K562 (cell line): ENCODE results near the gene SUCLG1. TPM values are rescaled to one million over a fixed set of nuclear protein-coding genes. Genes with fewer than 3 reads are reported as not detected.
A peak's percentile ranks its signal among the peaks of the same experiment; 100 is the strongest.

Experiments
- ATAC-seq: fragments of 200-7000 bp; cut with Tn5 transposase; 3 replicates; pipeline ENCODE4 v1.9.1; 2020; ENCODE audit warnings: moderate library complexity
- BruUV-seq: library from RNA; stranded (reverse); fragments of 400-500 nt; replicated peaks from 2 replicates; lab custom pipeline; 2021; lab: Mats Ljungman, UMichigan
- CTCF ChIA-PET: fragments of 300-600 bp; formaldehyde crosslinking; extraction: SDS; loops from one replicate; lab custom pipeline; 2021; ENCODE audit warnings: low intra/inter-chr PET ratio; lab: Yijun Ruan, JAX
- POLR2A ChIA-PET: fragments of 300-600, 350-650 bp; sonication (Branson Sonifier 250); formaldehyde crosslinking; extraction: SDS; loops from one replicate; lab custom pipeline; 2021; ENCODE audit warnings: antibody characterized with exemption, inconsistent platforms; lab: Yijun Ruan, JAX
- DNase-seq, 4 experiments: peaks; one replicate each; pipeline versions ENCODE4 v3.0.0 to v3.0.0-alpha.2; 2011 to 2018; ENCODE audit warnings: low spot score in 3 of 4, mixed read lengths in 3 of 4; ENCODE audit errors: extremely low read depth in 1 of 4
- FAIRE-seq: peaks from 2 replicates; lab custom pipeline; 2011; peaks lifted over from hg19 to GRCh38; lab: Jason Lieb, UNC
- H2AFZ ChIP-seq: 2 replicates; pipeline ENCODE4 v1.6.0; 2011; ENCODE audit warnings: low read depth, low read length, control low read depth, inconsistent platforms
- H3K27ac ChIP-seq: fragments of 200-600 bp; 3 replicates; pipeline ENCODE4 v1.8.0; 2011; ENCODE audit warnings: low read depth, mild to moderate bottlenecking, control low read depth, inconsistent platforms, low read length, moderate library complexity, mixed read lengths; ENCODE audit errors: extremely low read depth
- H3K27me3 ChIP-seq, 2 experiments: fragments of 300-600 bp in 1 of 2; 2 replicates in 1 of 2; 3 replicates in 1 of 2; pipeline versions ENCODE4 v1.6.0 to v1.8.0; 2011; ENCODE audit warnings: inconsistent platforms in 2 of 2, low read length in 2 of 2, mild to moderate bottlenecking in 1 of 2, mixed read lengths in 1 of 2, moderate library complexity in 1 of 2; ENCODE audit not compliant: control insufficient read depth in 2 of 2, insufficient read depth in 2 of 2
- H3K36me3 ChIP-seq: fragments of 300-600 bp; 3 replicates; pipeline ENCODE4 v1.8.0; 2011; ENCODE audit warnings: mild to moderate bottlenecking, low read length, inconsistent platforms; ENCODE audit not compliant: control insufficient read depth, insufficient read depth
- H3K4me1 ChIP-seq, 2 experiments: fragments of 200-600 bp in 1 of 2; replicated peaks in 1 of 2; 2 replicates in 1 of 2; 3 replicates in 1 of 2; pipeline versions ENCODE4 v1.5.1 to v1.8.0; 2011; ENCODE audit warnings: inconsistent platforms in 2 of 2, low read length in 2 of 2, mild to moderate bottlenecking in 1 of 2, mixed read lengths in 1 of 2, moderate library complexity in 1 of 2; ENCODE audit not compliant: control insufficient read depth in 2 of 2, insufficient read depth in 2 of 2
- H3K4me2 ChIP-seq: 2 replicates; pipeline ENCODE4 v1.6.1; 2011; ENCODE audit warnings: low read length, control low read depth, inconsistent platforms, mixed read lengths; ENCODE audit not compliant: insufficient read depth
- H3K4me3 ChIP-seq: fragments of 200-600 bp; sonication (generic), shearing (Covaris generic); 2 replicates; pipeline ENCODE4 v1.5.1; 2016; ENCODE audit warnings: control low read depth, inconsistent platforms
- H3K79me2 ChIP-seq: fragments of 200-600 bp; 3 replicates; pipeline ENCODE4 v1.8.0; 2011; ENCODE audit warnings: low read length, inconsistent platforms; ENCODE audit not compliant: control insufficient read depth, insufficient read depth
- H3K9ac ChIP-seq, 2 experiments: 2 replicates each; pipeline versions ENCODE4 v1.6.0 to v1.6.1; 2011; ENCODE audit warnings: low read depth in 2 of 2, low read length in 2 of 2, control low read depth in 1 of 2, inconsistent platforms in 1 of 2, mild to moderate bottlenecking in 1 of 2, mixed read lengths in 1 of 2; ENCODE audit not compliant: insufficient read depth in 1 of 2
- H3K9me1 ChIP-seq: one replicate; pipeline ENCODE4 v1.6.0; 2011; ENCODE audit warnings: inconsistent platforms, mild to moderate bottlenecking, low read length, moderate library complexity; ENCODE audit not compliant: control insufficient read depth, insufficient read depth
- H3K9me3 ChIP-seq: replicated peaks from 2 replicates; pipeline ENCODE4 v1.5.1; 2011; ENCODE audit warnings: low read depth, low read length, inconsistent platforms; ENCODE audit not compliant: control insufficient read depth, insufficient read depth
- H4K20me1 ChIP-seq: replicated peaks from 2 replicates; pipeline ENCODE4 v1.6.1; 2011; ENCODE audit warnings: low read length, inconsistent platforms, mixed read lengths; ENCODE audit not compliant: control insufficient read depth, insufficient read depth
- DACH1 ChIP-seq: fragments of 450-650 bp; IDR thresholded peaks from 2 replicates; pipeline ENCODE4 v1.6.1; 2018; ENCODE audit not compliant: partially characterized antibody
- FOXA3 ChIP-seq, 2 experiments: fragments of 450-650 bp in 1 of 2; sonication (generic) in 1 of 2; formaldehyde crosslinking; IDR thresholded peaks in 1 of 2; conservative IDR thresholded peaks in 1 of 2; 2 replicates each; pipeline versions ENCODE4 v1.4.0 to v1.8.0; 2020 to 2022; ENCODE audit warnings: mild to moderate bottlenecking in 2 of 2, missing genetic modification reagents in 1 of 2
- GTF2A2 ChIP-seq: IDR thresholded peaks from 2 replicates; pipeline ENCODE4 v1.6.1; 2016; ENCODE audit warnings: mild to moderate bottlenecking, missing genetic modification characterization, missing compliant biosample characterization
- HNRNPH1 ChIP-seq: fragments of 200-400 bp; formaldehyde crosslinking; optimal IDR thresholded peaks from 2 replicates; pipeline ENCODE3; 2017; ENCODE audit warnings: low read depth, mild to moderate bottlenecking, low read length, moderate library complexity
- KDM1A ChIP-seq, 2 experiments: fragments of 450-650 bp; IDR thresholded peaks; 2 replicates each; pipeline ENCODE4 v1.6.1; 2016; ENCODE audit warnings: mild to moderate bottlenecking in 2 of 2
- ZNF324 ChIP-seq: fragments of 250-450 bp; sonication (Bioruptor Pico); IDR thresholded peaks from 2 replicates; pipeline ENCODE4 v1.4.0; 2020; ENCODE audit warnings: mild to moderate bottlenecking
- WGBS: fragments of 100-300 bp; shearing (Covaris generic); methylation state at CpG from one replicate; pipeline ENCODE4 v1.1.6; 2016; ENCODE audit warnings: low coverage, mixed read lengths; ENCODE audit not compliant: insufficient coverage; ENCODE audit errors: missing lambda C conversion rate; 5-methylcytosine and 5-hydroxymethylcytosine counted together
- in situ Hi-C: fragments of 300-500 bp; cut with MboI; formaldehyde crosslinking; loops from 4 replicates; pipeline ENCODE4 v1.15.0; 2018; ENCODE audit warnings: inconsistent platforms, mixed read lengths
- intact Hi-C: fragments of 100-400 bp; cut with micrococcal nuclease; formaldehyde crosslinking; loops from 2 replicates; pipeline ENCODE4 v1.14.2; 2022
- polyA plus RNA-seq, 8 experiments: library from polyadenylated mRNA; depleted of rRNA in 4 of 8; stranded (reverse) in 5 of 8; unstranded in 3 of 8; fragments of >200 nt; fragmentation: Nextera tagmentation in 2 of 8; fragmentation: Illumina TruSeq in 1 of 8; extraction: Ambion mirVana in 2 of 8; extraction: Trizol in 1 of 8; gene quantifications; 2 replicates each; pipeline versions ENCODE4 v1.2.1 to v1.2.3, GENCODE V29; 2011 to 2014; ENCODE audit warnings: inconsistent platforms in 1 of 8, missing spikeins in 1 of 8
- total RNA-seq, 7 experiments: library from RNA; depleted of rRNA in 6 of 7; stranded (reverse); fragments of >200 nt in 6 of 7; fragmentation: Illumina TruSeq in 2 of 7; extraction: Trizol in 2 of 7; gene quantifications; 2 replicates each; pipeline versions ENCODE4 v1.2.1 to v1.2.3, GENCODE V29; 2011 to 2021; ENCODE audit warnings: low replicate concordance in 1 of 7
- TF ChIP-seq, protein P1 (sequence below): fragments of 250-450 bp; sonication (Bioruptor Pico); IDR thresholded peaks from 2 replicates; pipeline ENCODE4 v1.4.0; 2020; ENCODE audit warnings: mild to moderate bottlenecking, moderate library complexity, borderline replicate concordance
- TF ChIP-seq, protein P2 (sequence below): fragments of 450-650 bp; IDR thresholded peaks from 2 replicates; pipeline ENCODE4 v1.6.1; 2016; ENCODE audit warnings: low read depth
- TF ChIP-seq, protein P3 (sequence below): fragments of 450-650 bp; IDR thresholded peaks from one replicate; pipeline ENCODE4 v1.6.1; 2018; ENCODE audit warnings: mild to moderate bottlenecking, moderate library complexity; ENCODE audit not compliant: partially characterized antibody

The SUCLG1 gene
- total and polyA plus RNA-seq, 9 of the 15 experiments (the other 6 are each of a cell fraction or from before 2014, with no cell fraction given) = 90.5 to 325 (median 115) TPM

DNA sequence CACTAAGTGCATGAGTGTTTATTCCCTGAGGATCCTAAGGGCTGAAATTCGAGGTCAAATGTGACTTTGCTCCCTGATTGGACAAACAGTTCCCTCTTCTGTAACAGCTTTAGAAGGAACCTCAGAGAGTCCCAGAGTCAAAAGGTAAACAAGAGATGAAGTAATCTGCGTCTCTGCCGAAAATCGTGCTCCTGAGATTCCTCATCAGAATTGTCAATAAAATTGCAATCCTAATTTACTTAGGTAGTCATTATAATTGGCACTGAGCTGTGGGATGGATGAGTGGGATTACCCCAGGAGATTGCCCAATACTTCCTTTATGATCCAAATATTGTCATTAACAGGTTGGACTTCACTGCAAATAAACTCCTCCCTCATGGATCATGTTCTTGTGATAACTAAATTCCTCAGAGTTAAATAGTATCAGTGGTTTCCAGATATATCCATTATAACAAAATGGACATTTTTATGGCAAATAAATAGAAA is 907 bp upstream of the SUCLG1 start:
- H3K4me1 ChIP-seq = peaks cover 0 to 11% of the 10 kb centered on the region in 2 experiments; a peak in 2 of 5 replicates
- in situ Hi-C loops = no loop called here
- WGBS = 0% methylated on average over 4 of the region's 4 CpGs
- no peaks in the 10 kb centered on the region for H3K9me1 ChIP-seq
- CTCF ChIA-PET = no interaction called here
- peaks cover 9% of the 10 kb centered on the region; the same call in 2 of the 3 replicates for H3K36me3 ChIP-seq
- H2AFZ ChIP-seq = peak overlapping the region; percentile 98
- peak overlapping the region; percentile 87 for H3K27ac ChIP-seq
- intact Hi-C loops = no loop called here
- 0 out of 2 replicates have a peak, but pooled peaks cover 6% of the 10 kb centered on the region for H4K20me1 ChIP-seq
- ATAC-seq = peak; percentile 3; the same call in 2 of the 3 replicates
- peak overlapping the region; percentile 91 for H3K4me3 ChIP-seq
- peaks cover 41% of the 10 kb centered on the region for H3K79me2 ChIP-seq
- no peaks in the 10 kb centered on the region for H3K27me3 ChIP-seq
- POLR2A ChIA-PET = interaction anchor here (1.0 to 1.3 kb wide), 3 partner anchors 8 to 20 kb away, joined by 3 to 6 read pairs (median 3); no protein-coding TSS in a partner anchor
- FAIRE-seq = peak; percentile 78
- peak in 2 of 4 experiments; percentile 20 to 31 for DNase-seq
- peak overlapping the region in 1 of 2 experiments; percentile 86; a peak in 2 of 4 replicates for H3K9ac ChIP-seq
- BruUV-seq = no TSS peak
- H3K4me2 ChIP-seq = peak overlapping the region; percentile 92
- H3K9me3 ChIP-seq = no peaks in the 10 kb centered on the region
- TF ChIP-seq DACH1 (no peak), FOXA3 (CRISPR knock-in tag; conservative IDR thresholded peaks at IDR 0.05 in 1 of 2, IDR thresholded peaks at IDR 0.05 in 1 of 2) (peak in 1 of 2 experiments; percentile 56; a peak in 1 of 4 replicates), ZNF324 (CRISPR knock-in tag) (no peak), GTF2A2 (tag) (no peak), HNRNPH1 (no peak), KDM1A (IDR thresholded peaks at IDR 0.05) (peak in 1 of 2 experiments; percentile 24; a peak in 1 of 4 replicates)
- TF ChIP-seq, protein P1, sequence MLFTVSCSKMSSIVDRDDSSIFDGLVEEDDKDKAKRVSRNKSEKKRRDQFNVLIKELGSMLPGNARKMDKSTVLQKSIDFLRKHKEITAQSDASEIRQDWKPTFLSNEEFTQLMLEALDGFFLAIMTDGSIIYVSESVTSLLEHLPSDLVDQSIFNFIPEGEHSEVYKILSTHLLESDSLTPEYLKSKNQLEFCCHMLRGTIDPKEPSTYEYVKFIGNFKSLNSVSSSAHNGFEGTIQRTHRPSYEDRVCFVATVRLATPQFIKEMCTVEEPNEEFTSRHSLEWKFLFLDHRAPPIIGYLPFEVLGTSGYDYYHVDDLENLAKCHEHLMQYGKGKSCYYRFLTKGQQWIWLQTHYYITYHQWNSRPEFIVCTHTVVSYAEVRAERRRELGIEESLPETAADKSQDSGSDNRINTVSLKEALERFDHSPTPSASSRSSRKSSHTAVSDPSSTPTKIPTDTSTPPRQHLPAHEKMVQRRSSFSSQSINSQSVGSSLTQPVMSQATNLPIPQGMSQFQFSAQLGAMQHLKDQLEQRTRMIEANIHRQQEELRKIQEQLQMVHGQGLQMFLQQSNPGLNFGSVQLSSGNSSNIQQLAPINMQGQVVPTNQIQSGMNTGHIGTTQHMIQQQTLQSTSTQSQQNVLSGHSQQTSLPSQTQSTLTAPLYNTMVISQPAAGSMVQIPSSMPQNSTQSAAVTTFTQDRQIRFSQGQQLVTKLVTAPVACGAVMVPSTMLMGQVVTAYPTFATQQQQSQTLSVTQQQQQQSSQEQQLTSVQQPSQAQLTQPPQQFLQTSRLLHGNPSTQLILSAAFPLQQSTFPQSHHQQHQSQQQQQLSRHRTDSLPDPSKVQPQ (CRISPR knock-in tag) = no peak
- TF ChIP-seq, protein P2, sequence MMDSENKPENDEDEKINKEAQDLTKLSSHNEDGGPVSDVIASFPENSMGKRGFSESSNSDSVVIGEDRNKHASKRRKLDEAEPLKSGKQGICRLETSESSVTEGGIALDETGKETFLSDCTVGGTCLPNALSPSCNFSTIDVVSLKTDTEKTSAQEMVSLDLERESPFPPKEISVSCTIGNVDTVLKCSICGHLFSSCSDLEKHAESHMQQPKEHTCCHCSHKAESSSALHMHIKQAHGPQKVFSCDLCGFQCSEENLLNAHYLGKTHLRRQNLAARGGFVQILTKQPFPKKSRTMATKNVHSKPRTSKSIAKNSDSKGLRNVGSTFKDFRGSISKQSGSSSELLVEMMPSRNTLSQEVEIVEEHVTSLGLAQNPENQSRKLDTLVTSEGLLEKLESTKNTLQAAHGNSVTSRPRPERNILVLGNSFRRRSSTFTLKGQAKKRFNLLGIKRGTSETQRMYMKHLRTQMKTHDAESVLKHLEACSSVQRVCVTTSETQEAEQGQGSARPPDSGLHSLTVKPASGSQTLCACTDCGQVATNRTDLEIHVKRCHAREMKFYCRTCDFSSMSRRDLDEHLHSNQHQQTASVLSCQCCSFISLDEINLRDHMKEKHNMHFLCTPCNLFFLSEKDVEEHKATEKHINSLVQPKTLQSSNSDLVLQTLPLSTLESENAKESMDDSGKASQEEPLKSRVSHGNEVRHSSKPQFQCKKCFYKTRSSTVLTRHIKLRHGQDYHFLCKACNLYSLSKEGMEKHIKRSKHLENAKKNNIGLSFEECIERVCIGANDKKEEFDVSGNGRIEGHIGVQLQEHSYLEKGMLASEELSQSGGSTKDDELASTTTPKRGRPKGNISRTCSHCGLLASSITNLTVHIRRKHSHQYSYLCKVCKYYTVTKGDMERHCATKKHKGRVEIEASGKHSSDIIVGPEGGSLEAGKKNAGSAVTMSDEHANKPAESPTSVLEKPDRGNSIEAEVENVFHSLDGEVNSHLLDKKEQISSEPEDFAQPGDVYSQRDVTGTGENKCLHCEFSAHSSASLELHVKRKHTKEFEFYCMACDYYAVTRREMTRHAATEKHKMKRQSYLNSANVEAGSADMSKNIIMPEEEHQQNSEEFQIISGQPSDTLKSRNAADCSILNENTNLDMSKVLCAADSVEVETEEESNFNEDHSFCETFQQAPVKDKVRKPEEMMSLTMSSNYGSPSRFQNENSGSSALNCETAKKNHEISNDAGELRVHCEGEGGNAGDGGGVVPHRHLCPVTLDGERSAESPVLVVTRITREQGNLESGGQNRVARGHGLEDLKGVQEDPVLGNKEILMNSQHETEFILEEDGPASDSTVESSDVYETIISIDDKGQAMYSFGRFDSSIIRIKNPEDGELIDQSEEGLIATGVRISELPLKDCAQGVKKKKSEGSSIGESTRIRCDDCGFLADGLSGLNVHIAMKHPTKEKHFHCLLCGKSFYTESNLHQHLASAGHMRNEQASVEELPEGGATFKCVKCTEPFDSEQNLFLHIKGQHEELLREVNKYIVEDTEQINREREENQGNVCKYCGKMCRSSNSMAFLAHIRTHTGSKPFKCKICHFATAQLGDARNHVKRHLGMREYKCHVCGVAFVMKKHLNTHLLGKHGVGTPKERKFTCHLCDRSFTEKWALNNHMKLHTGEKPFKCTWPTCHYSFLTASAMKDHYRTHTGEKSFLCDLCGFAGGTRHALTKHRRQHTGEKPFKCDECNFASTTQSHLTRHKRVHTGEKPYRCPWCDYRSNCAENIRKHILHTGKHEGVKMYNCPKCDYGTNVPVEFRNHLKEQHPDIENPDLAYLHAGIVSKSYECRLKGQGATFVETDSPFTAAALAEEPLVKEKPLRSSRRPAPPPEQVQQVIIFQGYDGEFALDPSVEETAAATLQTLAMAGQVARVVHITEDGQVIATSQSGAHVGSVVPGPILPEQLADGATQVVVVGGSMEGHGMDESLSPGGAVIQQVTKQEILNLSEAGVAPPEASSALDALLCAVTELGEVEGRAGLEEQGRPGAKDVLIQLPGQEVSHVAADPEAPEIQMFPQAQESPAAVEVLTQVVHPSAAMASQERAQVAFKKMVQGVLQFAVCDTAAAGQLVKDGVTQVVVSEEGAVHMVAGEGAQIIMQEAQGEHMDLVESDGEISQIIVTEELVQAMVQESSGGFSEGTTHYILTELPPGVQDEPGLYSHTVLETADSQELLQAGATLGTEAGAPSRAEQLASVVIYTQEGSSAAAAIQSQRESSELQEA = no peak
- TF ChIP-seq, protein P3, sequence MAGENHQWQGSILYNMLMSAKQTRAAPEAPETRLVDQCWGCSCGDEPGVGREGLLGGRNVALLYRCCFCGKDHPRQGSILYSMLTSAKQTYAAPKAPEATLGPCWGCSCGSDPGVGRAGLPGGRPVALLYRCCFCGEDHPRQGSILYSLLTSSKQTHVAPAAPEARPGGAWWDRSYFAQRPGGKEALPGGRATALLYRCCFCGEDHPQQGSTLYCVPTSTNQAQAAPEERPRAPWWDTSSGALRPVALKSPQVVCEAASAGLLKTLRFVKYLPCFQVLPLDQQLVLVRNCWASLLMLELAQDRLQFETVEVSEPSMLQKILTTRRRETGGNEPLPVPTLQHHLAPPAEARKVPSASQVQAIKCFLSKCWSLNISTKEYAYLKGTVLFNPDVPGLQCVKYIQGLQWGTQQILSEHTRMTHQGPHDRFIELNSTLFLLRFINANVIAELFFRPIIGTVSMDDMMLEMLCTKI = no peak
